ENCODE data around the gene SRC.
A peak's percentile ranks its signal among the peaks of the same experiment; 100 is the strongest.

The SRC gene

GRCh38 chr20:37303637-37304036, 42.3 kb upstream of the SRC start:
- FAIRE-seq, result no peak
- no peak for DNase-seq (ENCODE audit: insufficient read length, low spot score)
- TF ChIP-seq POLR2A (IDR thresholded peaks at IDR 0.05; ENCODE audit: low read depth, low read length) (no peak), POU2F2 (IDR thresholded peaks at IDR 0.05; ENCODE audit: low read depth, low read length) (no peak), TAF1 (IDR thresholded peaks at IDR 0.05; ENCODE audit: low read depth, low read length) (no peak), POLR2AphosphoS5 (IDR thresholded peaks at IDR 0.05; ENCODE audit: low read depth, low read length) (no peak), SPI1 (IDR thresholded peaks at IDR 0.05; ENCODE audit: low read depth, low read length) (no peak), PAX5 (IDR thresholded peaks at IDR 0.05; ENCODE audit: insufficient read depth, low read length, severe bottlenecking) (no peak)

- no peak for DNase-seq (ENCODE audit: insufficient read length, low spot score)
- TF ChIP-seq SPI1 (IDR thresholded peaks at IDR 0.05; ENCODE audit: low read depth, low read length) (no peak), POU2F2 (IDR thresholded peaks at IDR 0.05; ENCODE audit: low read depth, low read length) (no peak), TAF1 (IDR thresholded peaks at IDR 0.05; ENCODE audit: low read depth, low read length) (no peak), PAX5 (IDR thresholded peaks at IDR 0.05; ENCODE audit: insufficient read depth, low read length, severe bottlenecking) (no peak), POLR2A (IDR thresholded peaks at IDR 0.05; ENCODE audit: low read depth, low read length) (no peak), POLR2AphosphoS5 (IDR thresholded peaks at IDR 0.05; ENCODE audit: low read depth, low read length) (no peak)
- FAIRE-seq, result no peak
Measured at GRCh38 chr20:37305079-37305478, 40.9 kb upstream of the SRC start.

GRCh38 chr20:37305839-37306238, 40.1 kb upstream of the SRC start:
- no peak for TF ChIP-seq PAX5 (IDR thresholded peaks at IDR 0.05; ENCODE audit: insufficient read depth, low read length, severe bottlenecking)
- 0 out of 2 replicates have a peak, but pooled peaks have one; percentile 21 for TF ChIP-seq POLR2A (IDR thresholded peaks at IDR 0.05; ENCODE audit: low read depth, low read length)
- FAIRE-seq (no peak), DNase-seq (ENCODE audit: insufficient read length, low spot score) (no peak)

GRCh38 chr20:37308086-37309050, 37.6 kb upstream of the SRC start:
- DNase-seq (ENCODE audit: insufficient read length, low spot score) (peak; percentile 62), FAIRE-seq (peak; percentile 96)
- TF ChIP-seq TAF1 (IDR thresholded peaks at IDR 0.05; ENCODE audit: low read depth, low read length) (no peak), POLR2A (IDR thresholded peaks at IDR 0.05; ENCODE audit: low read depth, low read length) (peak; percentile 36; the same call in 1 of the 2 replicates)

- FAIRE-seq, result no peak
- TF ChIP-seq SPI1 (IDR thresholded peaks at IDR 0.05; ENCODE audit: low read depth, low read length), result no peak
- no peak for TF ChIP-seq TAF1 (IDR thresholded peaks at IDR 0.05; ENCODE audit: low read depth, low read length)
- no peak for TF ChIP-seq POU2F2 (IDR thresholded peaks at IDR 0.05; ENCODE audit: low read depth, low read length)
- TF ChIP-seq POLR2AphosphoS5 (IDR thresholded peaks at IDR 0.05; ENCODE audit: low read depth, low read length), result no peak
- TF ChIP-seq POLR2A (IDR thresholded peaks at IDR 0.05; ENCODE audit: low read depth, low read length), result no peak
- no peak for TF ChIP-seq PAX5 (IDR thresholded peaks at IDR 0.05; ENCODE audit: insufficient read depth, low read length, severe bottlenecking)
- no peak for DNase-seq (ENCODE audit: insufficient read length, low spot score)
Measured at GRCh38 chr20:37309290-37309689, 36.6 kb upstream of the SRC start.

GRCh38 chr20:37309936-37310590, 35.9 kb upstream of the SRC start:
- no peak for TF ChIP-seq POLR2AphosphoS5 (IDR thresholded peaks at IDR 0.05; ENCODE audit: low read depth, low read length)
- TF ChIP-seq SPI1 (IDR thresholded peaks at IDR 0.05; ENCODE audit: low read depth, low read length), result no peak
- TF ChIP-seq POU2F2 (IDR thresholded peaks at IDR 0.05; ENCODE audit: low read depth, low read length), result no peak
- no peak for TF ChIP-seq POLR2A (IDR thresholded peaks at IDR 0.05; ENCODE audit: low read depth, low read length)
- no peak for TF ChIP-seq PAX5 (IDR thresholded peaks at IDR 0.05; ENCODE audit: insufficient read depth, low read length, severe bottlenecking)
- TF ChIP-seq TAF1 (IDR thresholded peaks at IDR 0.05; ENCODE audit: low read depth, low read length), result no peak
- no peak for FAIRE-seq
- DNase-seq (ENCODE audit: insufficient read length, low spot score), result no peak

- no peak for TF ChIP-seq TAF1 (IDR thresholded peaks at IDR 0.05; ENCODE audit: low read depth, low read length)
- no peak for TF ChIP-seq POU2F2 (IDR thresholded peaks at IDR 0.05; ENCODE audit: low read depth, low read length)
- no peak for TF ChIP-seq POLR2A (IDR thresholded peaks at IDR 0.05; ENCODE audit: low read depth, low read length)
- no peak for TF ChIP-seq SPI1 (IDR thresholded peaks at IDR 0.05; ENCODE audit: low read depth, low read length)
- TF ChIP-seq PAX5 (IDR thresholded peaks at IDR 0.05; ENCODE audit: insufficient read depth, low read length, severe bottlenecking), result no peak
- TF ChIP-seq POLR2AphosphoS5 (IDR thresholded peaks at IDR 0.05; ENCODE audit: low read depth, low read length), result no peak
- FAIRE-seq, result no peak
- no peak for DNase-seq (ENCODE audit: insufficient read length, low spot score)
Measured at GRCh38 chr20:37310951-37311350, 35.0 kb upstream of the SRC start.

GRCh38 chr20:37311710-37312355, 34.1 kb upstream of the SRC start:
- no peak for TF ChIP-seq SPI1 (IDR thresholded peaks at IDR 0.05; ENCODE audit: low read depth, low read length)
- TF ChIP-seq TAF1 (IDR thresholded peaks at IDR 0.05; ENCODE audit: low read depth, low read length), result no peak
- FAIRE-seq, result no peak
- no peak for DNase-seq (ENCODE audit: insufficient read length, low spot score)

GRCh38 chr20:37313546-37314091, 32.3 kb upstream of the SRC start:
- TF ChIP-seq TAF1 (IDR thresholded peaks at IDR 0.05; ENCODE audit: low read depth, low read length) (no peak), SPI1 (IDR thresholded peaks at IDR 0.05; ENCODE audit: low read depth, low read length) (no peak), PAX5 (IDR thresholded peaks at IDR 0.05; ENCODE audit: insufficient read depth, low read length, severe bottlenecking) (no peak), POLR2AphosphoS5 (IDR thresholded peaks at IDR 0.05; ENCODE audit: low read depth, low read length) (no peak)
- no peak for FAIRE-seq
- no peak for DNase-seq (ENCODE audit: insufficient read length, low spot score)
